Measurements from ENCODE around the gene TAGLN2.

DNA sequence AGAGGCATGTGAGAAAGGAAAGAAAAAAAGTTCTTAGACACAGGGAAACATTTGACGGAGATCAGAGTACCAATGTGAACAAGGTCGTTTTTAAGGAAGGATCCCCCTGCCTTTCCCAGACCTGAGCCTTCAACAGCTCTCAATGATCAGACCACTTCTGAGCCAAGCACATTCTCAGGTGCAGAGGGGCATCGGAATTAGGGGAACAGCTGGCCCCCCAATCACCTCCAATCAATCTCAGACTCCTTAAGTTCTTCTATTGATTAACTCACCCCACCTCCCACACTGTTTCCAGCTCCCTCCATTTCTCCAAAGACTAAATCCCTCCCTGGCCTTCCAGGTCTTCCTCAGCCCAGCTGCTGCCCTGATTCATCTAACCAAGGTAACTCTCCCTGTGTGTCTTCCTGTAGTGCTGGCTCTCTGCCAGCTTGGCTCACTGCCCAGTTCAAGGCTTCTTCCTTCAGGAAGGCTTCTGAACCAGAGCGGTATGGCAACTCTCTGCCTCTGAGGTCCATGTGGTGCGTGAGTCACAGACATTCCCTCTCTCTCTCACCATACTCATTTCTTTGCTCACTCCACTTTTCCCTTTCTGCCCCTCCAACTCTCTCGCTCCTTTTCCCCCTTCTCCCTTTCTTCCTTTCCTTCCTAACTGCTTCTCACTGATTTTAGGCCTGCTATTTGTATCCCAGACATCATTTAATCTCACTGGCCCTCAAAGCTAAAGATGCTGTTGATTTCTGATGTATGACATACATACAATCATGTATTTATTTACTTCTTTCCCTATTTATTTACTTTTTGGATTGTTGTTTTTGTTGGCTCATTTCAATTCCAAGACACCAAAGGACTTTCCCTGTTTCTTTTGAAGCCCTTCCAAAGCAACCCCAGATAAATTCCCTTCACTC is 43.4 kb downstream of the TAGLN2 start:
- TF ChIP-seq CREM (IDR thresholded peaks at IDR 0.05; ENCODE audit: low read depth), result no peak
- TF ChIP-seq SPI1 (IDR thresholded peaks at IDR 0.05; ENCODE audit: borderline replicate concordance, insufficient read depth, low read depth, low read length), result no peak
- no peak for TF ChIP-seq MEF2B (IDR thresholded peaks at IDR 0.05; ENCODE audit: partially characterized antibody, poor library complexity, severe bottlenecking)
- TF ChIP-seq NR2F1 (conservative IDR thresholded peaks at IDR 0.05), result no peak

Measured in GM12878 (cell line).